Measurements from ENCODE around the gene CHCHD3.

DNA sequence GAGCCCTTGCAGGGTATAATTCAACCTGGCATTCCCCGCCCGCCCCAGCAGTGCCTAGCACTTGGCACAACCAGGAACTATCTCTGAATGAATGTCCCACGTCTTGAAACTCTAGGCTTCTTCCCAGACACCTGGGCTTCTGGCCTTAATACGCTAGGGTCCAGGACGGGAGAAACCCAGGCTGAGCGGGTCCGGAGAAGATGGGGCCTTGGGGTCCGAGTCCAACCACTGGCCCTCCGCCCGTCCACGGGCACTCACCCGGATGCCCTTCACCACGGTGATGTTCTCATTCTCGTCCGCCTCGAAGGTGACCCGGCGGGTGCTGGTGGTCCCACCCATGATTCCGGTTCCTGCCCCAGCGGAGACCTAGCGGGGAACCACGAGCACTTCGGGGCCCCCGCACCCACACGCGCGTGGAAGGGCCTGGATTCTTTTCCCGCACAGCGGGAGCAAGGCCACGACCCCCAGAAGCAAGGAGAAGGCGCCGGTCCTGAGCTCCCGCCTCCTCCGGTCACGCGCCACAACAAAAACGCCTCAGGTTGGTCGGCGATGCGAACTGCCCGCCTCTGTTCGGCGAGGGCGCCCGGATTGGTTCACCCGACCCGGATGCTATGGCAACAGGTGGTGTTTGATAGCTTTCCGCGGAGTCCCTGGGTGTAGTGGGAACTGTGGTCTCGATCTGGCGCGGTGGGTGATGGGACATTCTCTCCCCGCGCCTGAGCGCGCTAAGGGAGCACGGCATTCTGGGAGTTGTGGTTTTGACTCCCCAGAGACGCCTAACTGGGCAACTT is at the start of gene CHCHD3:
- TF ChIP-seq SMC3 (IDR thresholded peaks at IDR 0.05; ENCODE audit: low read depth, low read length) = no peak
- TF ChIP-seq POLR2A (IDR thresholded peaks at IDR 0.05; ENCODE audit: low read depth, low read length) = peak; percentile 43; the same call in 1 of the 2 replicates
- 0 out of 2 replicates have a peak, but pooled peaks have one; percentile 15 for TF ChIP-seq CEBPB (IDR thresholded peaks at IDR 0.05; ENCODE audit: low read depth, low read length)
- no peak for TF ChIP-seq CHD1 (IDR thresholded peaks at IDR 0.05; ENCODE audit: low read depth, low read length)
- TF ChIP-seq, protein P1, sequence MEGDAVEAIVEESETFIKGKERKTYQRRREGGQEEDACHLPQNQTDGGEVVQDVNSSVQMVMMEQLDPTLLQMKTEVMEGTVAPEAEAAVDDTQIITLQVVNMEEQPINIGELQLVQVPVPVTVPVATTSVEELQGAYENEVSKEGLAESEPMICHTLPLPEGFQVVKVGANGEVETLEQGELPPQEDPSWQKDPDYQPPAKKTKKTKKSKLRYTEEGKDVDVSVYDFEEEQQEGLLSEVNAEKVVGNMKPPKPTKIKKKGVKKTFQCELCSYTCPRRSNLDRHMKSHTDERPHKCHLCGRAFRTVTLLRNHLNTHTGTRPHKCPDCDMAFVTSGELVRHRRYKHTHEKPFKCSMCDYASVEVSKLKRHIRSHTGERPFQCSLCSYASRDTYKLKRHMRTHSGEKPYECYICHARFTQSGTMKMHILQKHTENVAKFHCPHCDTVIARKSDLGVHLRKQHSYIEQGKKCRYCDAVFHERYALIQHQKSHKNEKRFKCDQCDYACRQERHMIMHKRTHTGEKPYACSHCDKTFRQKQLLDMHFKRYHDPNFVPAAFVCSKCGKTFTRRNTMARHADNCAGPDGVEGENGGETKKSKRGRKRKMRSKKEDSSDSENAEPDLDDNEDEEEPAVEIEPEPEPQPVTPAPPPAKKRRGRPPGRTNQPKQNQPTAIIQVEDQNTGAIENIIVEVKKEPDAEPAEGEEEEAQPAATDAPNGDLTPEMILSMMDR (conservative IDR thresholded peaks at IDR 0.05; ENCODE audit: low read depth, low read length) = no peak
- TF ChIP-seq RFX5 (IDR thresholded peaks at IDR 0.05; ENCODE audit: low read depth, low read length) = no peak
- no peak for TF ChIP-seq ELK1 (IDR thresholded peaks at IDR 0.05; ENCODE audit: borderline replicate concordance, low read depth, low read length)
- TF ChIP-seq MAZ (IDR thresholded peaks at IDR 0.05; ENCODE audit: borderline replicate concordance, low read depth, low read length) = 0 out of 2 replicates have a peak, but pooled peaks have one; percentile 46
- TF ChIP-seq BHLHE40 (IDR thresholded peaks at IDR 0.05; ENCODE audit: low read depth, low read length) = 0 out of 2 replicates have a peak, but pooled peaks have one; percentile 26
- TF ChIP-seq RCOR1 (IDR thresholded peaks at IDR 0.05; ENCODE audit: insufficient replicate concordance, low read length) = no peak
- no peak for TF ChIP-seq FOS (IDR thresholded peaks at IDR 0.05; ENCODE audit: low read depth, low read length)
- TF ChIP-seq MXI1 (IDR thresholded peaks at IDR 0.05; ENCODE audit: borderline replicate concordance, low read depth, low read length) = peak; percentile 79; the same call in 1 of the 2 replicates
